ENCODE measurements around the gene MPRIP.

GRCh38 chr17:17142556-17142955 is 100.3 kb downstream of the MPRIP start:
- TF ChIP-seq ZNF8 (CRISPR knock-in tag; IDR thresholded peaks at IDR 0.05) (no peak), RARB (CRISPR knock-in tag; IDR thresholded peaks at IDR 0.05) (no peak), PATZ1 (CRISPR knock-in tag; IDR thresholded peaks at IDR 0.05; ENCODE audit: borderline replicate concordance) (no peak), ZFP30 (CRISPR knock-in tag; IDR thresholded peaks at IDR 0.05) (no peak), CREB5 (CRISPR knock-in tag; IDR thresholded peaks at IDR 0.05; ENCODE audit: low read depth) (no peak), POU6F1 (CRISPR knock-in tag; IDR thresholded peaks at IDR 0.05; ENCODE audit: borderline replicate concordance, low read depth) (no peak), CSDC2 (CRISPR knock-in tag; IDR thresholded peaks at IDR 0.05) (no peak), ZFP3 (CRISPR knock-in tag; IDR thresholded peaks at IDR 0.05) (no peak), ISL1 (CRISPR knock-in tag; IDR thresholded peaks at IDR 0.05) (no peak), ZNF565 (CRISPR knock-in tag; conservative IDR thresholded peaks at IDR 0.05; ENCODE audit: low read depth) (no peak), TSHZ2 (CRISPR knock-in tag; IDR thresholded peaks at IDR 0.05) (no peak), PPARA (CRISPR knock-in tag; IDR thresholded peaks at IDR 0.05; ENCODE audit: borderline replicate concordance) (no peak), BACH2 (CRISPR knock-in tag; IDR thresholded peaks at IDR 0.05; ENCODE audit: borderline replicate concordance) (no peak)

All from SK-N-SH treated with all-trans-retinoic acid at 6 μM for 48 hours (cell line).